ENCODE data around the gene CHKA. TPM values are rescaled to one million over a fixed set of nuclear protein-coding genes. Genes with fewer than 3 reads are reported as not detected.
A peak's percentile ranks its signal among the peaks of the same experiment; 100 is the strongest.

The CHKA gene
- total and polyA plus RNA-seq, 9 of the 15 experiments (the other 6 are each of a cell fraction or from before 2014, with no cell fraction given), result 3.6 to 37.0 (median 30.2) TPM

DNA sequence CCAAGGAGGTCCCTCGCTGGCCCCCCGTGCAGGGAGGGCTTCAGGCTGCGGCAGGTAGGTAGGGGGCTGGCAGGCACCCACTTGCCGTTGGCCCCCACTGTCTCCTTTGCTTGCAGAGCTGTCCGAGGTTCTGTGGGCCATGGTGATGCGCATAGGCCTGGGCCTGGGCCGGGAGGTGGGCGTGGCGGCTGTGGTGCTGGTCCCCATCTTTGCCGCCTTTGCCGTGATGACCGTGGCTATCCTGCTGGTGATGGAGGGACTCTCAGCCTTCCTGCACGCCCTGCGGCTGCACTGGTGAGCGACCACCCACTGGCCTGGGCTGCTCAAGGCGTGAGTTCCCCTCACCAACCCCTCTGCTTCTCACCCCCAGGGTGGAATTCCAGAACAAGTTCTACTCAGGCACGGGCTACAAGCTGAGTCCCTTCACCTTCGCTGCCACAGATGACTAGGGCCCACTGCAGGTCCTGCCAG lies 70.8 kb downstream of the CHKA start:
- no peaks in the 10 kb centered on the region for H3K79me2 ChIP-seq (ENCODE audit: control insufficient read depth, insufficient read depth, low read length)
- BruUV-seq (replicated peaks), result no TSS peak
- H2AFZ ChIP-seq (ENCODE audit: low read depth, low read length), result no peak overlapping the region
- ChIA-PET CTCF (ENCODE audit: low intra/inter-chr PET ratio) (interaction anchor here (0.5 kb wide), 1 partner anchor 43 kb away, joined by 3 read pairs; no protein-coding TSS in a partner anchor), POLR2A (interaction anchor here (0.6 to 4.8 kb wide), 3 partner anchors 9 to 47 kb away, joined by 3 to 55 read pairs (median 3); no protein-coding TSS in a partner anchor)
- H3K9ac ChIP-seq (ENCODE audit: insufficient read depth in 1 of 2, low read depth in 2 of 2, low read length in 2 of 2), result no peak overlapping the region
- no peaks in the 10 kb centered on the region for H3K27me3 ChIP-seq (ENCODE audit: control insufficient read depth in 2 of 2, insufficient read depth in 2 of 2, low read length in 2 of 2)
- no peaks in the 10 kb centered on the region for H3K9me3 ChIP-seq (replicated peaks; ENCODE audit: control insufficient read depth, insufficient read depth, low read depth, low read length)
- peaks cover 0 to 31% of the 10 kb centered on the region in 2 experiments; a peak in 1 of 5 replicates for H3K4me1 ChIP-seq (replicated peaks in 1 of 2; ENCODE audit: control insufficient read depth in 2 of 2, insufficient read depth in 2 of 2, low read length in 2 of 2)
- DNase-seq (ENCODE audit: extremely low read depth in 1 of 4, low spot score in 3 of 4) (no peak), FAIRE-seq (no peak), ATAC-seq (no peak)
- 92% methylated on average over 18 of the region's 18 CpGs for WGBS (ENCODE audit: insufficient coverage, low coverage, missing lambda C conversion rate)
- TF ChIP-seq EP300 (IDR thresholded peaks at IDR 0.05; ENCODE audit: low read length), result no peak
- TF ChIP-seq PHTF2 (CRISPR knock-in tag; IDR thresholded peaks at IDR 0.05), result no peak
- peak; percentile 10 for TF ChIP-seq RBM22 (IDR thresholded peaks at IDR 0.05; ENCODE audit: low read depth, low read length, poor library complexity, severe bottlenecking)
- no peak for TF ChIP-seq POLR2H (tag; IDR thresholded peaks at IDR 0.05; ENCODE audit: low read depth)
- TF ChIP-seq, protein P1, sequence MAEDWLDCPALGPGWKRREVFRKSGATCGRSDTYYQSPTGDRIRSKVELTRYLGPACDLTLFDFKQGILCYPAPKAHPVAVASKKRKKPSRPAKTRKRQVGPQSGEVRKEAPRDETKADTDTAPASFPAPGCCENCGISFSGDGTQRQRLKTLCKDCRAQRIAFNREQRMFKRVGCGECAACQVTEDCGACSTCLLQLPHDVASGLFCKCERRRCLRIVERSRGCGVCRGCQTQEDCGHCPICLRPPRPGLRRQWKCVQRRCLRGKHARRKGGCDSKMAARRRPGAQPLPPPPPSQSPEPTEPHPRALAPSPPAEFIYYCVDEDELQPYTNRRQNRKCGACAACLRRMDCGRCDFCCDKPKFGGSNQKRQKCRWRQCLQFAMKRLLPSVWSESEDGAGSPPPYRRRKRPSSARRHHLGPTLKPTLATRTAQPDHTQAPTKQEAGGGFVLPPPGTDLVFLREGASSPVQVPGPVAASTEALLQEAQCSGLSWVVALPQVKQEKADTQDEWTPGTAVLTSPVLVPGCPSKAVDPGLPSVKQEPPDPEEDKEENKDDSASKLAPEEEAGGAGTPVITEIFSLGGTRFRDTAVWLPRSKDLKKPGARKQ (CRISPR knock-in tag; IDR thresholded peaks at IDR 0.05), result no peak
- peak; percentile 38; the same call in 1 of the 2 replicates for TF ChIP-seq RBFOX2 (IDR thresholded peaks at IDR 0.05; ENCODE audit: low read depth, low read length)
- TF ChIP-seq SMAD4 (CRISPR knock-in tag; conservative IDR thresholded peaks at IDR 0.05), result no peak
- TF ChIP-seq, protein P2, sequence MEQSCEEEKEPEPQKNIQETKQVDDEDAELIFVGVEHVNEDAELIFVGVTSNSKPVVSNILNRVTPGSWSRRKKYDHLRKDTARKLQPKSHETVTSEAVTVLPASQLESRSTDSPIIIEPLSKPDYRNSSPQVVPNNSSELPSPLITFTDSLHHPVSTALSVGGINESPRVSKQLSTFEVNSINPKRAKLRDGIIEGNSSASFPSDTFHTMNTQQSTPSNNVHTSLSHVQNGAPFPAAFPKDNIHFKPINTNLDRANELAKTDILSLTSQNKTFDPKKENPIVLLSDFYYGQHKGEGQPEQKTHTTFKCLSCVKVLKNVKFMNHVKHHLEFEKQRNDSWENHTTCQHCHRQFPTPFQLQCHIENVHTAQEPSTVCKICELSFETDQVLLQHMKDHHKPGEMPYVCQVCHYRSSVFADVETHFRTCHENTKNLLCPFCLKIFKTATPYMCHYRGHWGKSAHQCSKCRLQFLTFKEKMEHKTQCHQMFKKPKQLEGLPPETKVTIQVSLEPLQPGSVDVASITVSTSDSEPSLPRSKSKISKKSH (CRISPR knock-in tag; IDR thresholded peaks at IDR 0.05), result no peak
- TF ChIP-seq, protein P3, sequence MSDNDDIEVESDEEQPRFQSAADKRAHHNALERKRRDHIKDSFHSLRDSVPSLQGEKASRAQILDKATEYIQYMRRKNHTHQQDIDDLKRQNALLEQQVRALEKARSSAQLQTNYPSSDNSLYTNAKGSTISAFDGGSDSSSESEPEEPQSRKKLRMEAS (CRISPR knock-in tag; IDR thresholded peaks at IDR 0.05), result no peak
- TF ChIP-seq, protein P4, sequence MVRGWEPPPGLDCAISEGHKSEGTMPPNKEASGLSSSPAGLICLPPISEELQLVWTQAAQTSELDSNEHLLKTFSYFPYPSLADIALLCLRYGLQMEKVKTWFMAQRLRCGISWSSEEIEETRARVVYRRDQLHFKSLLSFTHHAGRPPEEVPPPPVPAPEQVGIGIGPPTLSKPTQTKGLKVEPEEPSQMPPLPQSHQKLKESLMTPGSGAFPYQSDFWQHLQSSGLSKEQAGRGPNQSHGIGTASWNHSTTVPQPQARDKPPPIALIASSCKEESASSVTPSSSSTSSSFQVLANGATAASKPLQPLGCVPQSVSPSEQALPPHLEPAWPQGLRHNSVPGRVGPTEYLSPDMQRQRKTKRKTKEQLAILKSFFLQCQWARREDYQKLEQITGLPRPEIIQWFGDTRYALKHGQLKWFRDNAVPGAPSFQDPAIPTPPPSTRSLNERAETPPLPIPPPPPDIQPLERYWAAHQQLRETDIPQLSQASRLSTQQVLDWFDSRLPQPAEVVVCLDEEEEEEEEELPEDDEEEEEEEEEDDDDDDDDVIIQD (CRISPR knock-in tag; IDR thresholded peaks at IDR 0.05), result no peak
- TF ChIP-seq ZNF165 (CRISPR knock-in tag; IDR thresholded peaks at IDR 0.05; ENCODE audit: borderline replicate concordance), result no peak
- TF ChIP-seq, protein P5, sequence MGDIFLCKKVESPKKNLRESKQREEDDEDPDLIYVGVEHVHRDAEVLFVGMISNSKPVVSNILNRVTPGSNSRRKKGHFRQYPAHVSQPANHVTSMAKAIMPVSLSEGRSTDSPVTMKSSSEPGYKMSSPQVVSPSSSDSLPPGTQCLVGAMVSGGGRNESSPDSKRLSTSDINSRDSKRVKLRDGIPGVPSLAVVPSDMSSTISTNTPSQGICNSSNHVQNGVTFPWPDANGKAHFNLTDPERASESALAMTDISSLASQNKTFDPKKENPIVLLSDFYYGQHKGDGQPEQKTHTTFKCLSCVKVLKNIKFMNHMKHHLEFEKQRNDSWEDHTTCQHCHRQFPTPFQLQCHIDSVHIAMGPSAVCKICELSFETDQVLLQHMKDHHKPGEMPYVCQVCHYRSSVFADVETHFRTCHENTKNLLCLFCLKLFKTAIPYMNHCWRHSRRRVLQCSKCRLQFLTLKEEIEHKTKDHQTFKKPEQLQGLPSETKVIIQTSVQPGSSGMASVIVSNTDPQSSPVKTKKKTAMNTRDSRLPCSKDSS (IDR thresholded peaks at IDR 0.05; ENCODE audit: low read depth, partially characterized antibody), result no peak
- TF ChIP-seq CSDE1 (IDR thresholded peaks at IDR 0.05), result no peak
- TF ChIP-seq SPI1 (IDR thresholded peaks at IDR 0.05; ENCODE audit: borderline replicate concordance, low read depth, low read length), result no peak
- no peak for TF ChIP-seq L3MBTL2 (IDR thresholded peaks at IDR 0.05)
- no peak for TF ChIP-seq ZNF695 (CRISPR knock-in tag; IDR thresholded peaks at IDR 0.05)
- peak; percentile 54 for TF ChIP-seq POLR2G (IDR thresholded peaks at IDR 0.05; ENCODE audit: low read depth, low read length)
- intact Hi-C loops (cut with micrococcal nuclease), result no loop called here
- H3K36me3 ChIP-seq (ENCODE audit: control insufficient read depth, insufficient read depth, low read length), result peaks cover 82% of the 10 kb centered on the region; the same call in 2 of the 3 replicates
- H3K9me1 ChIP-seq (ENCODE audit: control insufficient read depth, insufficient read depth, low read length), result no peaks in the 10 kb centered on the region
- H3K4me2 ChIP-seq (ENCODE audit: insufficient read depth, low read length), result no peak overlapping the region
- no peak overlapping the region for H3K4me3 ChIP-seq
- H3K27ac ChIP-seq (ENCODE audit: extremely low read depth, low read depth, low read length), result no peak overlapping the region
- in situ Hi-C loops (cut with MboI), result no loop called here
- no peaks in the 10 kb centered on the region; the same call in 1 of the 2 replicates for H4K20me1 ChIP-seq (replicated peaks; ENCODE audit: control insufficient read depth, insufficient read depth, low read length)
